ENCODE measurements around the gene PALLD. TPM values are rescaled to one million over a fixed set of nuclear protein-coding genes. Genes with fewer than 3 reads are reported as not detected.

PALLD gene
- total RNA-seq, 1 experiment from 2014 or later, result 18.3 TPM

DNA sequence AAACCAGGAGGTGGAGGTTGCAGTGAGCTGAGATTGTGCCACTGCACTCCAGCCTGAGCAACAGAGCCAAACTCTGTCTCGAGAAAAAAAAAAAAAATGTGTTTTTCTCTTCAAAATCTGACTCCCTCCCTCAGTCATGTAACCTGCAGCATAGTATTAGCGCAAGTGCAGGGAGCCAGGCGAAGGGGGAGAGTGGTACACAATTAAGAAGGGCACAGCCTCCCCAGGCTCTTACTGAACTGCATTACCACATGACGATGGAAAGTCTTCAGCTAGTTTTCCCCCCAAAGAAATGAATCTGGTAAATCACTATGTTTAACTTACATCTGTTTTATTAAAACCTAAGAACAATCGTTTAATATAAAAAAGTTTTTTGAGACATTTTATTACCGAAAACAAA is 32.4 kb downstream of the PALLD start:
- Histone ChIP-seq H3K79me2 (ENCODE audit: insufficient read depth, low read length) (no peaks in the 10 kb centered on the region), H3K56ac (ENCODE audit: insufficient read length, low read depth, low read length) (no peak overlapping the region), H4K5ac (ENCODE audit: insufficient read length, low read depth, low read length) (no peak overlapping the region), H4K91ac (ENCODE audit: insufficient read length, low read depth, low read length) (no peak overlapping the region), H3K18ac (ENCODE audit: insufficient read length, low read depth, low read length) (no peak overlapping the region), H2BK12ac (ENCODE audit: insufficient read length, low read depth, low read length) (no peak overlapping the region), H3K4ac (ENCODE audit: low read depth, low read length) (no peak overlapping the region), H2BK15ac (ENCODE audit: low read depth, low read length) (no peak overlapping the region), H3K79me1 (ENCODE audit: insufficient read depth, low read depth, low read length, poor library complexity, severe bottlenecking) (no peaks in the 10 kb centered on the region), H2BK5ac (ENCODE audit: insufficient read length, low read length) (no peak overlapping the region), H3T11ph (ENCODE audit: low read length) (no peak overlapping the region), H2AFZ (ENCODE audit: low read length) (no peak overlapping the region), H3K4me1 (ENCODE audit: insufficient read depth, low read length) (no peaks in the 10 kb centered on the region), H2BK120ac (ENCODE audit: low read depth, low read length, poor library complexity, severe bottlenecking) (no peak overlapping the region), H3K14ac (ENCODE audit: insufficient read depth, low read length) (no peak overlapping the region), H4K8ac (replicated peaks; ENCODE audit: insufficient read length, low read depth, low read length) (no peak overlapping the region), H2BK20ac (ENCODE audit: low read depth, low read length, poor library complexity, severe bottlenecking) (no peak overlapping the region), H3K23me2 (ENCODE audit: insufficient read length, low read depth, low read length, poor library complexity, severe bottlenecking) (no peaks in the 10 kb centered on the region), H3K27ac (ENCODE audit: insufficient read length, low read depth, low read length) (no peak overlapping the region), H3K4me2 (ENCODE audit: insufficient read depth, insufficient read length, low read length) (no peak overlapping the region), H3K27me3 (ENCODE audit: insufficient read depth, low read length) (no peaks in the 10 kb centered on the region), H4K20me1 (ENCODE audit: control insufficient read depth, insufficient read depth, insufficient read length) (no peaks in the 10 kb centered on the region), H3K9ac (ENCODE audit: extremely low read depth, insufficient read length, low read length) (no peak overlapping the region), H2AK5ac (ENCODE audit: insufficient read length, low read length) (no peak overlapping the region), H3K23ac (ENCODE audit: insufficient read length, low read depth, low read length) (no peak overlapping the region), H3K9me3 (ENCODE audit: control insufficient read depth, low read depth, low read length) (no peaks in the 10 kb centered on the region)
- Mint-ChIP-seq H3K27ac (no peak overlapping the region), H3K9me3 (no peaks in the 10 kb centered on the region), H3K36me3 (ENCODE audit: insufficient read depth in 1 of 3, low read depth in 3 of 3) (no peaks in the 10 kb centered on the region), H3K4me1 (no peaks in the 10 kb centered on the region), H3K4me3 (no peak overlapping the region), H3K27me3 (ENCODE audit: low read depth) (no peaks in the 10 kb centered on the region)
- DNase-seq, result no peak
- TF ChIP-seq, protein P1, sequence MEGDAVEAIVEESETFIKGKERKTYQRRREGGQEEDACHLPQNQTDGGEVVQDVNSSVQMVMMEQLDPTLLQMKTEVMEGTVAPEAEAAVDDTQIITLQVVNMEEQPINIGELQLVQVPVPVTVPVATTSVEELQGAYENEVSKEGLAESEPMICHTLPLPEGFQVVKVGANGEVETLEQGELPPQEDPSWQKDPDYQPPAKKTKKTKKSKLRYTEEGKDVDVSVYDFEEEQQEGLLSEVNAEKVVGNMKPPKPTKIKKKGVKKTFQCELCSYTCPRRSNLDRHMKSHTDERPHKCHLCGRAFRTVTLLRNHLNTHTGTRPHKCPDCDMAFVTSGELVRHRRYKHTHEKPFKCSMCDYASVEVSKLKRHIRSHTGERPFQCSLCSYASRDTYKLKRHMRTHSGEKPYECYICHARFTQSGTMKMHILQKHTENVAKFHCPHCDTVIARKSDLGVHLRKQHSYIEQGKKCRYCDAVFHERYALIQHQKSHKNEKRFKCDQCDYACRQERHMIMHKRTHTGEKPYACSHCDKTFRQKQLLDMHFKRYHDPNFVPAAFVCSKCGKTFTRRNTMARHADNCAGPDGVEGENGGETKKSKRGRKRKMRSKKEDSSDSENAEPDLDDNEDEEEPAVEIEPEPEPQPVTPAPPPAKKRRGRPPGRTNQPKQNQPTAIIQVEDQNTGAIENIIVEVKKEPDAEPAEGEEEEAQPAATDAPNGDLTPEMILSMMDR (conservative IDR thresholded peaks at IDR 0.05), result no peak
- no CpG with 5 or more reads among the region's 6 CpGs for WGBS (ENCODE audit: extremely low coverage, insufficient read length, low lambda C conversion rate)

All from H9 (cell line).